WTC11 (cell line): Measurements from ENCODE around the gene PRDM5.

Experiments
- JUN ChIP-seq: sonication (generic); formaldehyde crosslinking; IDR thresholded peaks from 2 replicates; pipeline ENCODE4 v1.8.0; 2023; ENCODE audit warnings: mild to moderate bottlenecking, missing genetic modification reagents
- ZNF396 ChIP-seq: fragments of 250-450 bp; sonication (Bioruptor Pico); IDR thresholded peaks from 2 replicates; pipeline ENCODE4 v1.8.0; 2021; ENCODE audit warnings: mild to moderate bottlenecking, moderate library complexity, borderline replicate concordance

DNA sequence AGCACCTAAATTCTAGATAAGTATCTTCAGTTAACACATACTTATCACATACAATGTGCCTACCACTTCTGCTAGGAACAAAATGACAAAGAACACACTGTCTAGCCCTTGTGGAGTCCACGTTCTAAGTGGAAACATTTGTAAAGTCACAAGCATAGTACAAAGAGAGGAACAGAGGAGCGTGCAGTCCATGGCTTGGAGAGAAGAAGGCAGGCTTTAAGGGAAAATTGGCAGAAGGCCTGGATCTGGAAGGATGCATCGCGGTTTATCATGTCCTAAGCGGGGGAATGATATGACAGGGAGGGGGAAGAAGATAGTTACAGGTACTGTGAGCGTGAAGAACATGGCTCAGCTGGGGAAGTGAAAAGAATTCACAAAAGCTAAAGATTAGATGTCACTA lies 218.0 kb downstream of the PRDM5 start:
- TF ChIP-seq JUN (no peak), ZNF396 (CRISPR knock-in tag) (no peak)
